ENCODE results near the gene FGFRL1. TPM values are rescaled to one million over a fixed set of nuclear protein-coding genes. Genes with fewer than 3 reads are reported as not detected.

FGFRL1 gene
- polyA plus RNA-seq, 1 experiment = 21.2 TPM

DNA sequence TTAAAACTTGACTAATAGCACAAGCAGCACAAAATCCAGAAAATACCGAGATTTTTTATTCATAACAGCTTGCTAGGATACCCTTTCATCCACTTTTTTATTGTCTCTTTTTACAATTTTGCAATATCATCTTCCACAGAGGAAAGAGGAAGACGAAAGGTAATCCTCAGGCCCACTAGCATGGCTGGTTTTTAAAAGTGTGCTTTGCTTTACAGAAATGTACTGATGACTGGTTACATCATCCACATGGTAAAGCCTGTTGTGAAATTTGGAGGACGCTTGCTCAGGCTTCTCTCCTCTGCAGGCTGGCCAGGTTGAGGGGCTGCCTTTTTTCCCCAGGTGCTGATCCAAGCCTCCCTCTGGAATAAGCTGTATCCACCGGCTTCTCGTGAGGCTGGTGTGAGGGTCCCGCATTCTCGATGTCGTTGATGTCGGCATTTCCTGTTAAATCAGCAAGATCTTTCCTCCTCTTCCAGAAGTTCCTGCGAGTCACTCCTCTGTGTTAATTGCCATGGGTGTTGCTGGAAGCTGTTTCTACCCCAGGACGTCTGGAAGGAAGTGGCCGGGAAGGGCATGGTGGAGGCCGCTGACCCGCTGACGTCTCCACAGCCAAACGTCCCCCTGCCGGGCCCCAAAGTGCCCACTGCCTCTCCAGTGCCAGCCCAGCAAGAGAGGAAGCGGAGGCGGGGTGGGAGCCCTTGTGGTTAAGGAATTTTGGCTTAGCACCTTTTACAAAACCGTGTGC lies 32.3 kb upstream of the FGFRL1 start:
- no peak for DNase-seq (ENCODE audit: low read depth)
- no peaks in the 10 kb centered on the region for H3K36me3 ChIP-seq (ENCODE audit: control insufficient read depth, insufficient read depth, low read length)
- ChIA-PET CTCF (interaction anchor here (0.7 kb wide), 1 partner anchor 15 kb away, joined by 3 read pairs; no protein-coding TSS in a partner anchor), POLR2A (no interaction called here)
- no peak overlapping the region for H3K4me3 ChIP-seq (ENCODE audit: low read depth, low read length)
- no peaks in the 10 kb centered on the region for H3K27me3 ChIP-seq (ENCODE audit: control insufficient read depth, insufficient read depth, low read length)
- TF ChIP-seq, protein P1, sequence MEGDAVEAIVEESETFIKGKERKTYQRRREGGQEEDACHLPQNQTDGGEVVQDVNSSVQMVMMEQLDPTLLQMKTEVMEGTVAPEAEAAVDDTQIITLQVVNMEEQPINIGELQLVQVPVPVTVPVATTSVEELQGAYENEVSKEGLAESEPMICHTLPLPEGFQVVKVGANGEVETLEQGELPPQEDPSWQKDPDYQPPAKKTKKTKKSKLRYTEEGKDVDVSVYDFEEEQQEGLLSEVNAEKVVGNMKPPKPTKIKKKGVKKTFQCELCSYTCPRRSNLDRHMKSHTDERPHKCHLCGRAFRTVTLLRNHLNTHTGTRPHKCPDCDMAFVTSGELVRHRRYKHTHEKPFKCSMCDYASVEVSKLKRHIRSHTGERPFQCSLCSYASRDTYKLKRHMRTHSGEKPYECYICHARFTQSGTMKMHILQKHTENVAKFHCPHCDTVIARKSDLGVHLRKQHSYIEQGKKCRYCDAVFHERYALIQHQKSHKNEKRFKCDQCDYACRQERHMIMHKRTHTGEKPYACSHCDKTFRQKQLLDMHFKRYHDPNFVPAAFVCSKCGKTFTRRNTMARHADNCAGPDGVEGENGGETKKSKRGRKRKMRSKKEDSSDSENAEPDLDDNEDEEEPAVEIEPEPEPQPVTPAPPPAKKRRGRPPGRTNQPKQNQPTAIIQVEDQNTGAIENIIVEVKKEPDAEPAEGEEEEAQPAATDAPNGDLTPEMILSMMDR (IDR thresholded peaks at IDR 0.05; ENCODE audit: insufficient read depth, low read depth, low read length) = no peak

DNA sequence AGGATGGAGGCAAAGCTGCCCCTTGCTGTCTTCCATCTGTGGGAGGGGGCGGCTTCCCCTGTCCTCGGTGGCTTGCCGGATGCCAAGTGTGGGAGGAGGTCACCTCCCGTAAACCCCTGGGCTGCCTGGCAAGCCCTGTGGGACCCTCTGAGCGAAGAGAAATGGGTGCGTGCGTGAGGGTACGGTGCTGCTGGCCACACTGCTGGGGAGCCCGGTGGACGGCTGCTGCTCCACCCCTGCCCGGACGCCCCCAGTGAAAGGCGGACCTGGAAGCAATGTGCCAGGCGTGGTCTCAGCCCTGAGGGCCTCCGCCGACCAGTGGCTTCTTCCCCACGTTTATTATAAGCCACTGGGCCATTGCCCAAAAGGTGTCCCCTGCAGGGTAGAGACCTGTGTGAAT lies 29.1 kb upstream of the FGFRL1 start:
- TF ChIP-seq, protein P1 (IDR thresholded peaks at IDR 0.05; ENCODE audit: insufficient read depth, low read depth, low read length) = no peak
- no peaks in the 10 kb centered on the region for H3K27me3 ChIP-seq (ENCODE audit: control insufficient read depth, insufficient read depth, low read length)
- ChIA-PET POLR2A (no interaction called here), CTCF (no interaction called here)
- H3K4me3 ChIP-seq (ENCODE audit: low read depth, low read length) = no peak overlapping the region
- no peak for DNase-seq (ENCODE audit: low read depth)
- no peaks in the 10 kb centered on the region for H3K36me3 ChIP-seq (ENCODE audit: control insufficient read depth, insufficient read depth, low read length)

DNA sequence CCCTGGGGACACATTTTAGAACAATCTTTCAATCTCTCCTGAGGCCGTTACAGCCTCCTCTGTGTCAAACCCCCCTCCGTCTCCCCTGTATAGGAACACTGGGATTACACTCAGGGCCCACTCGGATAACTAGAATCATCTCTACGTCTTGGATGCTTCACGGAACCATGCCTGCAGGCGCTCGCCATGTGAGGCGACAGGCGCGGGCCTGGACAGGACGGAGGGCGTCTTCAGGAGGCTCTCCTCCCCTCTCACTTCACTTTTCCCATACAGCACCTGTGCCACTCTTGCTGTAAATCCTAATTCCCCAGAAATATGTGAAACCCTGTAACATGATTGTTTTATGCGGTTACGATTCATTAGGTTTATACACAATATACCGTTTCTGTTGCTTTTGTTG lies 28.6 kb upstream of the FGFRL1 start:
- Histone ChIP-seq H3K36me3 (ENCODE audit: control insufficient read depth, insufficient read depth, low read length) (no peaks in the 10 kb centered on the region), H3K27me3 (ENCODE audit: control insufficient read depth, insufficient read depth, low read length) (no peaks in the 10 kb centered on the region), H3K4me3 (ENCODE audit: low read depth, low read length) (no peak overlapping the region)
- CTCF ChIA-PET = no interaction called here
- TF ChIP-seq, protein P1 (IDR thresholded peaks at IDR 0.05; ENCODE audit: insufficient read depth, low read depth, low read length) = no peak
- no peak for DNase-seq (ENCODE audit: low read depth)
- POLR2A ChIA-PET = no interaction called here

DNA sequence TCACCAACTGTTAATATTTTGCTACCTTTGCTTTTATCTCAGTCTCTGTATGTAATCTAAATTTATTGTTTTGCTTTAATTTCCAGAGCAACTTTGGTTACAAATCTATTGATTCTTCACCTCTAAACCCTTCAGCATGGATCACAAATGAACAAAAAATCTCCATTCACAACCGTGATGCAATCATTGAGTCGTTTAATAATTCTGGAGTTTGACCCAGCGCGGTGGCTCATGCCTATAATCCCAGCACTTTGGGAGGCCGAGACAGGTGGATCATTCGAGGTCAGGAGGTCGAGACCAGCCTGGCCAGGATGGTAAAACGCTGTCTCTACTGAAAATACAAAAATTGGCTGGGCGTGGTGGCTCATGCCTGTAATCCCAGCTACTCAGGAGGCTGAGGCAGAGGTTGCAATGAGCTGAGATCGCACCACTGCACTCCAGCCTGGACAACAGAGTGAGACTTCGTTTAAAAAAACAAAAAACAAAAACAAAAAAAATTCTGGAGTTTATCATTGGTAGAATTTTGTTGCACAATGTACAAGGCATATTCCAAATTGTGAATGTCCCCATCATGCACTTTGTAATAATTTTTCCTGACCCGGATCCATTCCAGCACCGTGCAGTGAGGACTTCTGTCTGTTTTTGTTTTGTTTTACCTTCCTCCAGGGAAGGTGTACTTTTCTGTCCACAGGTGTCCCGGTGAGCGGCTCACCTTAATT lies 26.9 kb upstream of the FGFRL1 start:
- no peak for DNase-seq (ENCODE audit: low read depth)
- TF ChIP-seq, protein P1 (IDR thresholded peaks at IDR 0.05; ENCODE audit: insufficient read depth, low read depth, low read length) = no peak
- H3K4me3 ChIP-seq (ENCODE audit: low read depth, low read length) = peak overlapping the region; percentile 24

DNA sequence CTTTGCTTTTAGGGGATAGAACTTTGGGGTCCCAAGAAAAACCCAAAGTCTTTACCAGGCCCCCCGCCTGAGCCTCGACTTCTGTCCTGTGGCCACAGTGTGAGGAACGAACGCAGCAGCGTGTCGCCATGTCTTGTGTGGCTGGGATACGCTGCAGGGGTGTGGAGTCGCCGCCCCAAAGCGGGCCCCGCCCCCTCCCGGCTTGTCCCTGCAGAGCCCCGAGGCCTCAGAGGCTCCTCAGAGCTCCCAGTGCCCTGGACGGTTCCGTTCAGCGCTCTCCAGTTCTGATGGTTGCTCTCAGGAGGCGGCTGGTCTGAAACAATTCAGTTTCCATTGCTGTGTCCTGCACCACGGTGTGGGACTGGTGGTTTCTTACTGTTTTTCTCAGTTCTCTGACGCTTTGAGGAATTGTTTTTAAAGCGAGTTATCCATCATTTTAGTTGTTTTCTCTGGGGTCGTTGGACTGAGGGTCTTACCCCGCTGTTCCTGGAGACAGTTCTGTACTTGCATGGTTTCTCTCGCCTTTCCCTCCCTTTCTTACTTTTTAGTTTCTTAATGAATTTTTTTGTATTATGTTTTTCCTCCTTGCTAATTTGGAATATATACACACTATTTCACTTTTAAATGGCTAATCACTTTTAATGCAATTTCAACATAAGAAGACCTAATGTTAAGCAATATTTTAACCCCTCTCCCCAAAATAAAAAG lies 26.1 kb upstream of the FGFRL1 start:
- peak overlapping the region; percentile 24 for H3K4me3 ChIP-seq (ENCODE audit: low read depth, low read length)
- DNase-seq (ENCODE audit: low read depth) = no peak
- H3K36me3 ChIP-seq (ENCODE audit: control insufficient read depth, insufficient read depth, low read length) = no peaks in the 10 kb centered on the region; the same call in 1 of the 2 replicates
- no peaks in the 10 kb centered on the region for H3K27me3 ChIP-seq (ENCODE audit: control insufficient read depth, insufficient read depth, low read length)
- POLR2A ChIA-PET = no interaction called here
- CTCF ChIA-PET = interaction anchor here (0.7 to 2.3 kb wide), 2 partner anchors 13 to 510 kb away, joined by 3 to 6 read pairs; no protein-coding TSS in a partner anchor
- TF ChIP-seq, protein P1 (IDR thresholded peaks at IDR 0.05; ENCODE audit: insufficient read depth, low read depth, low read length) = no peak

More for the DNA sequence above, 26.9 kb upstream of the FGFRL1 start:
- no peaks in the 10 kb centered on the region for H3K36me3 ChIP-seq (ENCODE audit: control insufficient read depth, insufficient read depth, low read length)
- no peaks in the 10 kb centered on the region for H3K27me3 ChIP-seq (ENCODE audit: control insufficient read depth, insufficient read depth, low read length)
- ChIA-PET POLR2A (no interaction called here), CTCF (no interaction called here)
